Astrocyte (in vitro differentiated cells and primary cell): ENCODE results near the gene SLC27A2.

Source experiments
- EZH2 ChIP-seq: IDR thresholded peaks from 2 replicates; pipeline ENCODE4 v1.6.1; 2012; ENCODE audit warnings: mild to moderate bottlenecking, low read length, inconsistent platforms; ENCODE audit not compliant: insufficient read depth
- TF ChIP-seq, protein P1 (sequence below): IDR thresholded peaks from 2 replicates; pipeline ENCODE4 v1.5.1; 2011; ENCODE audit warnings: low read depth, mild to moderate bottlenecking, inconsistent platforms, low read length, moderate library complexity; ENCODE audit not compliant: insufficient read depth

DNA sequence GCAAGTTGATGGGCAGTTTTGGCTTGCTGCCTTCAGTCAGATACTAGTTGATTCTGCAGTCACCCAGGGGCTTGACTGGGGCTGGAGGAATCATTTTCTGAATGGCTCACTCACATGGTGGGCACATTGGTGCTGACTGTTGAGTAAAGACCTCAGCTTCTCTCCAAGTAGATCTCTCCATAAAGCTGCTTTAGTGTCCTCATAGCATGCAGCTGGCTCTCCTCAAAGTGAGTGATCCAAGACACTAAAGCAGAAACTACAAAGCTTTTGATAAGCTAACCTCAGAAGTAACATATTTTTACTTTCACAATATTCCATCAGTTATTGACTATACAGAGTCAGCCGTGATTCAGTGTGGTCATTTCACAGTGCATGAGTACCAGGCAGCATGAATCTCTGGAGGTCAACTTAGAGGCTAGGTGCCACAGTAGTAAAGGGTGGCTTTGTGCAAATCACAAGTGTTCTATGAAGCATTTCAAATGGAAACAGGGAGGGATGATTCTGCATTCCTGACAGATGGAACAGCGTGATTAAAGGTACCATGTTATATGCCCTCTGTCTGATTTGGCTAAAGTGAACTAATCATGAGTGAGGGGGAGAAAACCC lies 38.6 kb upstream of the SLC27A2 start:
- TF ChIP-seq, protein P1, sequence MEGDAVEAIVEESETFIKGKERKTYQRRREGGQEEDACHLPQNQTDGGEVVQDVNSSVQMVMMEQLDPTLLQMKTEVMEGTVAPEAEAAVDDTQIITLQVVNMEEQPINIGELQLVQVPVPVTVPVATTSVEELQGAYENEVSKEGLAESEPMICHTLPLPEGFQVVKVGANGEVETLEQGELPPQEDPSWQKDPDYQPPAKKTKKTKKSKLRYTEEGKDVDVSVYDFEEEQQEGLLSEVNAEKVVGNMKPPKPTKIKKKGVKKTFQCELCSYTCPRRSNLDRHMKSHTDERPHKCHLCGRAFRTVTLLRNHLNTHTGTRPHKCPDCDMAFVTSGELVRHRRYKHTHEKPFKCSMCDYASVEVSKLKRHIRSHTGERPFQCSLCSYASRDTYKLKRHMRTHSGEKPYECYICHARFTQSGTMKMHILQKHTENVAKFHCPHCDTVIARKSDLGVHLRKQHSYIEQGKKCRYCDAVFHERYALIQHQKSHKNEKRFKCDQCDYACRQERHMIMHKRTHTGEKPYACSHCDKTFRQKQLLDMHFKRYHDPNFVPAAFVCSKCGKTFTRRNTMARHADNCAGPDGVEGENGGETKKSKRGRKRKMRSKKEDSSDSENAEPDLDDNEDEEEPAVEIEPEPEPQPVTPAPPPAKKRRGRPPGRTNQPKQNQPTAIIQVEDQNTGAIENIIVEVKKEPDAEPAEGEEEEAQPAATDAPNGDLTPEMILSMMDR, result no peak
- TF ChIP-seq EZH2, result no peak
